ENCODE results near the gene RBCK1.

The RBCK1 gene

GRCh38 chr20:400128-400453, 8.0 kb upstream of the RBCK1 start:
- no peak for FAIRE-seq

GRCh38 chr20:400454-401275, 7.4 kb upstream of the RBCK1 start:
- no peak for FAIRE-seq

- FAIRE-seq = no peak
Observed at GRCh38 chr20:401682-402495, 6.2 kb upstream of the RBCK1 start.

GRCh38 chr20:402496-402885, 5.6 kb upstream of the RBCK1 start:
- FAIRE-seq = no peak

GRCh38 chr20:402898-403581, 5.1 kb upstream of the RBCK1 start:
- FAIRE-seq = no peak

GRCh38 chr20:403582-403957, 4.5 kb upstream of the RBCK1 start:
- no peak for FAIRE-seq

- FAIRE-seq = no peak
Observed at GRCh38 chr20:404088-404487, 4.0 kb upstream of the RBCK1 start.

- no peak for FAIRE-seq
Observed at GRCh38 chr20:406200-407132, 1.6 kb upstream of the RBCK1 start.

- no peak for FAIRE-seq
Observed at GRCh38 chr20:407133-407952, 756 bp upstream of the RBCK1 start.

- FAIRE-seq = no peak
Observed at GRCh38 chr20:408843-409696, 971 bp downstream of the RBCK1 start.

GRCh38 chr20:409697-410559, 1.8 kb downstream of the RBCK1 start:
- FAIRE-seq = no peak

GRCh38 chr20:412081-412480, 4.0 kb downstream of the RBCK1 start:
- no peak for FAIRE-seq

- FAIRE-seq = no peak
Observed at GRCh38 chr20:414161-414560, 6.1 kb downstream of the RBCK1 start.

- FAIRE-seq = no peak
Observed at GRCh38 chr20:415820-416322, 7.8 kb downstream of the RBCK1 start.

GRCh38 chr20:416950-417800, 9.1 kb downstream of the RBCK1 start:
- FAIRE-seq = no peak

GRCh38 chr20:417801-418342, 9.8 kb downstream of the RBCK1 start:
- FAIRE-seq = no peak

- FAIRE-seq = no peak
Observed at GRCh38 chr20:418858-419365, 10.8 kb downstream of the RBCK1 start.

Data from endometrium (tissue), 2 donors.